Osteocyte (in vitro differentiated cells): ENCODE results near the gene TMA7. TPM values are rescaled to one million over a fixed set of nuclear protein-coding genes. Genes with fewer than 3 reads are reported as not detected.

ENCODE experiments used
- DNase-seq: peaks from one replicate; pipeline ENCODE4 v3.0.0; 2021; ENCODE audit warnings: mixed read lengths; ENCODE audit not compliant: unreplicated experiment; ENCODE audit errors: extremely low spot score
- H3K27ac Mint-ChIP-seq: one replicate; pipeline ENCODE4 v1.8.0; 2021; ENCODE audit warnings: mild to moderate bottlenecking, mixed read lengths; ENCODE audit not compliant: unreplicated experiment
- H3K27me3 Mint-ChIP-seq: one replicate; pipeline ENCODE4 v1.8.0; 2021; ENCODE audit warnings: mixed read lengths; ENCODE audit not compliant: unreplicated experiment
- H3K36me3 Mint-ChIP-seq: one replicate; pipeline ENCODE4 v1.8.0; 2021; ENCODE audit warnings: mixed read lengths; ENCODE audit not compliant: unreplicated experiment
- H3K4me1 Mint-ChIP-seq: one replicate; pipeline ENCODE4 v1.8.0; 2021; ENCODE audit warnings: mixed read lengths; ENCODE audit not compliant: unreplicated experiment
- H3K4me3 Mint-ChIP-seq: one replicate; pipeline ENCODE4 v1.8.0; 2021; ENCODE audit warnings: mild to moderate bottlenecking, moderate library complexity, mixed read lengths; ENCODE audit not compliant: unreplicated experiment
- H3K9me3 Mint-ChIP-seq: one replicate; pipeline ENCODE4 v1.8.0; 2021; ENCODE audit warnings: mixed read lengths; ENCODE audit not compliant: unreplicated experiment
- CTCF ChIP-seq: fragments of 200-600 bp; sonication (generic); IDR thresholded peaks from 2 replicates; pipeline ENCODE4 v1.5.0; 2021; ENCODE audit warnings: antibody characterized with exemption, mild to moderate bottlenecking, moderate library complexity
- total RNA-seq: library from RNA; stranded (reverse); gene quantifications from 2 replicates; pipeline ENCODE4 v1.2.1, GENCODE V29; 2021

TMA7 gene
- total RNA-seq, 1 donor from 2014 or later: 198 TPM

GRCh38 chr3:48412375-48413001 lies 27.6 kb upstream of the TMA7 start:
- TF ChIP-seq CTCF: no peak
- Mint-ChIP-seq H3K27me3 (no peaks in the 10 kb centered on the region), H3K9me3 (no peaks in the 10 kb centered on the region), H3K4me3 (no peak overlapping the region), H3K36me3 (peaks cover 46% of the 10 kb centered on the region), H3K27ac (no peak overlapping the region), H3K4me1 (no peaks in the 10 kb centered on the region)
- DNase-seq: no peak

GRCh38 chr3:48413086-48413485 lies 27.0 kb upstream of the TMA7 start:
- Mint-ChIP-seq H3K36me3 (peaks cover 45% of the 10 kb centered on the region), H3K27me3 (no peaks in the 10 kb centered on the region), H3K9me3 (no peaks in the 10 kb centered on the region), H3K27ac (no peak overlapping the region), H3K4me1 (no peaks in the 10 kb centered on the region), H3K4me3 (no peak overlapping the region)
- no peak for TF ChIP-seq CTCF
- DNase-seq: no peak

GRCh38 chr3:48413611-48414010 lies 26.4 kb upstream of the TMA7 start:
- no peak overlapping the region for H3K4me3 Mint-ChIP-seq

GRCh38 chr3:48414376-48415250 lies 25.4 kb upstream of the TMA7 start:
- Mint-ChIP-seq H3K27ac (no peak overlapping the region), H3K4me3 (no peak overlapping the region), H3K9me3 (no peaks in the 10 kb centered on the region), H3K4me1 (no peaks in the 10 kb centered on the region), H3K36me3 (peaks cover 33% of the 10 kb centered on the region), H3K27me3 (no peaks in the 10 kb centered on the region)
- TF ChIP-seq CTCF: no peak
- DNase-seq: no peak

More at GRCh38 chr3:48413611-48414010, 26.4 kb upstream of the TMA7 start:
- Mint-ChIP-seq H3K4me1 (no peaks in the 10 kb centered on the region), H3K27ac (no peak overlapping the region), H3K36me3 (peaks cover 42% of the 10 kb centered on the region), H3K9me3 (no peaks in the 10 kb centered on the region), H3K27me3 (no peaks in the 10 kb centered on the region)
- no peak for DNase-seq
- no peak for TF ChIP-seq CTCF

- no peaks in the 10 kb centered on the region for H3K9me3 Mint-ChIP-seq
- no peak overlapping the region for H3K27ac Mint-ChIP-seq
- H3K27me3 Mint-ChIP-seq: no peaks in the 10 kb centered on the region
- H3K4me1 Mint-ChIP-seq: no peaks in the 10 kb centered on the region
- H3K4me3 Mint-ChIP-seq: no peak overlapping the region
- peaks cover 29% of the 10 kb centered on the region for H3K36me3 Mint-ChIP-seq
- TF ChIP-seq CTCF: no peak
- no peak for DNase-seq
Observed at GRCh38 chr3:48415251-48415953, 24.7 kb upstream of the TMA7 start.
